ENCODE data around the gene ATXN10. TPM values are rescaled to one million over a fixed set of nuclear protein-coding genes. Genes with fewer than 3 reads are reported as not detected.

Gene ATXN10
- total and polyA plus RNA-seq, 2 experiments from 2014 or later, result 99.0 to 163 TPM

DNA sequence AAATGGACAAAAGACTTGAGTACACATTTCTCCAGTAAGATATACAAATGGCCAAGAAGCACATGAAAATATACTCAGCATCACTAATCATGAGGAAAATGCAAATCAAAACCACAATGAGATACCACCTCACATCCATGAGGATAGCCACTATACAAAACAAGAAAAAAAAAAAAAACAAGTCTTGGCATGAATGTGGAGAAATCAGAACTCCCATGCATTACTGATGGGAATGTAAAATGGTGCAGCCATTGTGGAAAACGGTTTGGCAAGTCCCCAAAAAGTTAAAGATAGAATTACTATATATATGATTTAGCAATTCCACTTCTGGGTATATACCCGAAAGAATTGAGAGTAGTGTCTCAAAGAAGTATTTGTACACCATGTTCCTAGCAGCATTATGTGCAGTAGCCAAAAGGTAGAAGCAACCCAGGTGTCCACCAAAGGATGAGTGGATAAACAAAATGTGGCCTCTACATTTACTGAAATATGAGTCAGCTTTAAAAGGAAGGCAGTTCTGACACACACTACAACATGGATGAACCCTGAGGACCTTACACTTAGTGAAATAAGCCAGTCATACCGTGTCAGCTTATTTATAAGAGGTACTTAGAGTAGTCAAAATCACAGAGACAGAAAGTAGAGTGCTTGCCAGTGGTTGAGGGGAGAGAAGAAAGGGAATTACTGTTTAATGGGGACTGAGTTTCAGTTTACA lies 159.1 kb downstream of the ATXN10 start (continued):
- TF ChIP-seq NANOG (IDR thresholded peaks at IDR 0.05; ENCODE audit: borderline replicate concordance), result no peak
- TF ChIP-seq, protein P1, sequence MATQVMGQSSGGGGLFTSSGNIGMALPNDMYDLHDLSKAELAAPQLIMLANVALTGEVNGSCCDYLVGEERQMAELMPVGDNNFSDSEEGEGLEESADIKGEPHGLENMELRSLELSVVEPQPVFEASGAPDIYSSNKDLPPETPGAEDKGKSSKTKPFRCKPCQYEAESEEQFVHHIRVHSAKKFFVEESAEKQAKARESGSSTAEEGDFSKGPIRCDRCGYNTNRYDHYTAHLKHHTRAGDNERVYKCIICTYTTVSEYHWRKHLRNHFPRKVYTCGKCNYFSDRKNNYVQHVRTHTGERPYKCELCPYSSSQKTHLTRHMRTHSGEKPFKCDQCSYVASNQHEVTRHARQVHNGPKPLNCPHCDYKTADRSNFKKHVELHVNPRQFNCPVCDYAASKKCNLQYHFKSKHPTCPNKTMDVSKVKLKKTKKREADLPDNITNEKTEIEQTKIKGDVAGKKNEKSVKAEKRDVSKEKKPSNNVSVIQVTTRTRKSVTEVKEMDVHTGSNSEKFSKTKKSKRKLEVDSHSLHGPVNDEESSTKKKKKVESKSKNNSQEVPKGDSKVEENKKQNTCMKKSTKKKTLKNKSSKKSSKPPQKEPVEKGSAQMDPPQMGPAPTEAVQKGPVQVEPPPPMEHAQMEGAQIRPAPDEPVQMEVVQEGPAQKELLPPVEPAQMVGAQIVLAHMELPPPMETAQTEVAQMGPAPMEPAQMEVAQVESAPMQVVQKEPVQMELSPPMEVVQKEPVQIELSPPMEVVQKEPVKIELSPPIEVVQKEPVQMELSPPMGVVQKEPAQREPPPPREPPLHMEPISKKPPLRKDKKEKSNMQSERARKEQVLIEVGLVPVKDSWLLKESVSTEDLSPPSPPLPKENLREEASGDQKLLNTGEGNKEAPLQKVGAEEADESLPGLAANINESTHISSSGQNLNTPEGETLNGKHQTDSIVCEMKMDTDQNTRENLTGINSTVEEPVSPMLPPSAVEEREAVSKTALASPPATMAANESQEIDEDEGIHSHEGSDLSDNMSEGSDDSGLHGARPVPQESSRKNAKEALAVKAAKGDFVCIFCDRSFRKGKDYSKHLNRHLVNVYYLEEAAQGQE (IDR thresholded peaks at IDR 0.05; ENCODE audit: unreplicated experiment), result no peak

DNA sequence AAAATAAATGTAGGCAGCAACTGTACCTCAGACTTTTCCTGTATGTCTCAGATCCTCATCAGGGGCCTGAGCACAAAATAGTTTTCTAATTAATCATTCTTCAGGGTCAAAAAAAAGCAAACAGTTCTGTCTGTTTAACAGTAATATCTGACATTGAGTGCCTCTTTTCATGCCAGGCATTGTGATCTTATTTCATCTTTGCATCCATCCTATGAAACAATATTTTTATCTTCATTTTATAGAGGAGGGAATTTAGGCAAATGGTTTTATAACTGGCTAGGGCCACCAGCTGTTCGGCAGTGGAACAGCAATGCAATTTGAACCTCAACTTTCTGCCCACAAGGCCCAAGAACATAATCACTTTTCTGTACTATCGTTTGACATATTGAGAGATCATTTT lies 159.8 kb downstream of the ATXN10 start:
- H3K36me3 Mint-ChIP-seq (ENCODE audit: low read depth), result peaks cover 3% of the 10 kb centered on the region; the same call in 1 of the 3 replicates
- no peaks in the 10 kb centered on the region for H3K9me3 Mint-ChIP-seq
- peaks cover 13% of the 10 kb centered on the region for H3K4me1 Mint-ChIP-seq
- no peaks in the 10 kb centered on the region for H3K27me3 Mint-ChIP-seq (ENCODE audit: insufficient read depth, low read depth, poor library complexity)
- Histone ChIP-seq H3K4me3 (no peak overlapping the region), H3F3A (replicated peaks; ENCODE audit: low read depth) (no peaks in the 10 kb centered on the region), H3K79me2 (replicated peaks; ENCODE audit: insufficient read depth) (no peaks in the 10 kb centered on the region), H3K27ac (ENCODE audit: low read depth) (no peak overlapping the region), H3K27me3 (ENCODE audit: insufficient read depth) (no peaks in the 10 kb centered on the region), H3K4me2 (no peak overlapping the region), H2AFZ (no peak overlapping the region), H3K4me1 (ENCODE audit: insufficient read depth) (no peaks in the 10 kb centered on the region), H3K36me3 (ENCODE audit: insufficient read depth) (no peaks in the 10 kb centered on the region), H4K20me1 (replicated peaks; ENCODE audit: insufficient read depth) (peaks cover 10% of the 10 kb centered on the region), H3K9me2 (ENCODE audit: insufficient read depth) (no peaks in the 10 kb centered on the region)
- no peak for DNase-seq (ENCODE audit: low spot score)
- H3K4me3 Mint-ChIP-seq, result no peak overlapping the region
- ATAC-seq, result peak; percentile 21; the same call in 2 of the 3 replicates
- TF ChIP-seq JUNB (IDR thresholded peaks at IDR 0.05; ENCODE audit: unreplicated experiment), result no peak
- TF ChIP-seq, protein P2, sequence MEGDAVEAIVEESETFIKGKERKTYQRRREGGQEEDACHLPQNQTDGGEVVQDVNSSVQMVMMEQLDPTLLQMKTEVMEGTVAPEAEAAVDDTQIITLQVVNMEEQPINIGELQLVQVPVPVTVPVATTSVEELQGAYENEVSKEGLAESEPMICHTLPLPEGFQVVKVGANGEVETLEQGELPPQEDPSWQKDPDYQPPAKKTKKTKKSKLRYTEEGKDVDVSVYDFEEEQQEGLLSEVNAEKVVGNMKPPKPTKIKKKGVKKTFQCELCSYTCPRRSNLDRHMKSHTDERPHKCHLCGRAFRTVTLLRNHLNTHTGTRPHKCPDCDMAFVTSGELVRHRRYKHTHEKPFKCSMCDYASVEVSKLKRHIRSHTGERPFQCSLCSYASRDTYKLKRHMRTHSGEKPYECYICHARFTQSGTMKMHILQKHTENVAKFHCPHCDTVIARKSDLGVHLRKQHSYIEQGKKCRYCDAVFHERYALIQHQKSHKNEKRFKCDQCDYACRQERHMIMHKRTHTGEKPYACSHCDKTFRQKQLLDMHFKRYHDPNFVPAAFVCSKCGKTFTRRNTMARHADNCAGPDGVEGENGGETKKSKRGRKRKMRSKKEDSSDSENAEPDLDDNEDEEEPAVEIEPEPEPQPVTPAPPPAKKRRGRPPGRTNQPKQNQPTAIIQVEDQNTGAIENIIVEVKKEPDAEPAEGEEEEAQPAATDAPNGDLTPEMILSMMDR (conservative IDR thresholded peaks at IDR 0.05; ENCODE audit: low read depth in 2 of 2), result peak; percentile 50 to 55
- no peak overlapping the region for H3K27ac Mint-ChIP-seq

DNA sequence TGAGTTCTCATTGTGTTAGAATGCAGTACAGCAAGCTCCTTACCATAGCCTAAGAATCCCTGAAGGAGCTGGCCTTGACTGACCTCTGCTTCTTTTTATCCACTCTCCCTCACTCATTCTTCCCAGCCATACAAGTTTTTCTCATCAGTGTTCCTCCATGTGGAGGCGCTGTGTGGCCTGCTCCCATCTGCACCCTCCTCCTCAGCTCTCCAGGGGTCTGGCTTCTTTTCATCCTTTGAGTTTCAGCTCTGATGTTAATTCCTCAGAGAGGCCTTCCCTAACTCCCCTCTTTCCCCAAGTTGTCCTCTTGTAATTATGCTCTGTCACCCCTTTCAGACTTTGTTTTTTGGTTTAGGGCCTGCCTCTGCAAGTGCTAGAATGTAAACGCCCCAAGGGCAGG lies 160.5 kb downstream of the ATXN10 start:
- Mint-ChIP-seq H3K4me1 (peaks cover 13% of the 10 kb centered on the region), H3K9me3 (no peaks in the 10 kb centered on the region), H3K36me3 (ENCODE audit: low read depth) (peaks cover 3% of the 10 kb centered on the region; the same call in 1 of the 3 replicates), H3K4me3 (no peak overlapping the region), H3K27me3 (ENCODE audit: insufficient read depth, low read depth, poor library complexity) (no peaks in the 10 kb centered on the region), H3K27ac (peak overlapping the region; percentile 4)
- Histone ChIP-seq H3K36me3 (ENCODE audit: insufficient read depth) (no peaks in the 10 kb centered on the region), H3K9me2 (ENCODE audit: insufficient read depth) (no peaks in the 10 kb centered on the region), H3K27ac (ENCODE audit: low read depth) (no peak overlapping the region), H3K79me2 (replicated peaks; ENCODE audit: insufficient read depth) (no peaks in the 10 kb centered on the region), H3K4me3 (no peak overlapping the region), H3K27me3 (ENCODE audit: insufficient read depth) (no peaks in the 10 kb centered on the region), H2AFZ (no peak overlapping the region), H3K4me1 (ENCODE audit: insufficient read depth) (no peaks in the 10 kb centered on the region), H3F3A (replicated peaks; ENCODE audit: low read depth) (no peaks in the 10 kb centered on the region), H3K4me2 (no peak overlapping the region), H4K20me1 (replicated peaks; ENCODE audit: insufficient read depth) (peaks cover 13% of the 10 kb centered on the region)
- TF ChIP-seq, protein P1 (IDR thresholded peaks at IDR 0.05; ENCODE audit: unreplicated experiment), result no peak
- TF ChIP-seq EZH2 (IDR thresholded peaks at IDR 0.05; ENCODE audit: low read depth, unreplicated experiment), result no peak
- TF ChIP-seq CREB1 (CRISPR knock-in tag; IDR thresholded peaks at IDR 0.05; ENCODE audit: low read depth), result no peak
- no peak for TF ChIP-seq EZH2phosphoT487 (IDR thresholded peaks at IDR 0.05; ENCODE audit: unreplicated experiment)
- TF ChIP-seq, protein P2 (conservative IDR thresholded peaks at IDR 0.05; ENCODE audit: low read depth in 2 of 2), result peak; percentile 70 to 72
- no peak for TF ChIP-seq ZNF331 (CRISPR knock-in tag; IDR thresholded peaks at IDR 0.05; ENCODE audit: low read depth)
- DNase-seq (ENCODE audit: low spot score) (peak; percentile 67), ATAC-seq (peak; percentile 91)

Measured in GM23338 (cell line).